Liver (tissue), 3 donors: ENCODE results near the gene ERO1B.

Experiments used
- CTCF ChIP-seq: fragments of 150-350 bp; IDR thresholded peaks from 2 replicates; pipeline ENCODE4 v1.5.1; 2017; ENCODE audit warnings: improper control_type of control experiment, low read depth, low read length; ENCODE audit not compliant: missing input control
- EGR1 ChIP-seq, 2 donors: IDR thresholded peaks; 2 replicates each; pipeline ENCODE4 v1.6.1; 2016 to 2018; ENCODE audit warnings: antibody characterized with exemption in 2 of 2, low read depth in 2 of 2
- FOXA1 ChIP-seq: IDR thresholded peaks from 2 replicates; pipeline ENCODE4 v1.6.1; 2016; ENCODE audit warnings: antibody characterized with exemption
- HNF4A ChIP-seq, 2 donors: conservative IDR thresholded peaks; 2 replicates each; pipeline ENCODE4 v1.6.1; 2016; ENCODE audit warnings: antibody characterized with exemption in 2 of 2, mild to moderate bottlenecking in 2 of 2
- HNF4G ChIP-seq: IDR thresholded peaks from 2 replicates; pipeline ENCODE4 v1.6.1; 2016; ENCODE audit warnings: antibody characterized with exemption
- JUND ChIP-seq, 2 donors: IDR thresholded peaks; 2 replicates each; pipeline ENCODE4 v1.6.1; 2016; ENCODE audit warnings: antibody characterized with exemption in 2 of 2
- MAX ChIP-seq: IDR thresholded peaks from 2 replicates; pipeline ENCODE4 v1.6.1; 2016; ENCODE audit warnings: antibody characterized with exemption
- RAD21 ChIP-seq, 2 donors: IDR thresholded peaks; 2 replicates each; pipeline ENCODE4 v1.6.1; 2016; ENCODE audit warnings: antibody characterized with exemption in 2 of 2, mild to moderate bottlenecking in 2 of 2
- REST ChIP-seq: IDR thresholded peaks from 2 replicates; pipeline ENCODE4 v1.6.1; 2016; ENCODE audit warnings: antibody characterized with exemption, mild to moderate bottlenecking
- RXRA ChIP-seq, 2 donors: IDR thresholded peaks; 2 replicates each; pipeline ENCODE4 v1.6.1; 2017 to 2018; ENCODE audit warnings: antibody characterized with exemption in 2 of 2, mild to moderate bottlenecking in 1 of 2
- TAF1 ChIP-seq: conservative IDR thresholded peaks from 2 replicates; pipeline ENCODE4 v1.6.1; 2016; ENCODE audit warnings: antibody characterized with exemption, mild to moderate bottlenecking
- YY1 ChIP-seq: IDR thresholded peaks from 2 replicates; pipeline ENCODE4 v1.6.1; 2016; ENCODE audit warnings: antibody characterized with exemption, mild to moderate bottlenecking
- ZBTB33 ChIP-seq: IDR thresholded peaks from 2 replicates; pipeline ENCODE4 v1.6.1; 2016; ENCODE audit warnings: antibody characterized with exemption
- donor health status: healthy.
- donor health status: healthy.

GRCh38 chr1:236168716-236169429, 112.9 kb downstream of the ERO1B start:
- TF ChIP-seq CTCF: no peak
- no peak for TF ChIP-seq YY1
- TF ChIP-seq JUND (IDR thresholded peaks at IDR 0.05): peak in 1 of 2 donors; percentile 75
- TF ChIP-seq RXRA (IDR thresholded peaks at IDR 0.05): peak in 1 of 2 donors; percentile 39
- TF ChIP-seq TAF1: no peak
- no peak for TF ChIP-seq MAX
- peak in 1 of 2 donors; percentile 22 for TF ChIP-seq HNF4A (conservative IDR thresholded peaks at IDR 0.05)
- TF ChIP-seq FOXA1: no peak
- TF ChIP-seq ZBTB33: no peak
- no peak for TF ChIP-seq REST
- TF ChIP-seq RAD21 (IDR thresholded peaks at IDR 0.05): no peak
- TF ChIP-seq EGR1 (IDR thresholded peaks at IDR 0.05; ENCODE audit: low read depth in 2 of 2): no peak
- TF ChIP-seq HNF4G: no peak
